ENCODE data around the gene DOCK4. TPM values are rescaled to one million over a fixed set of nuclear protein-coding genes. Genes with fewer than 3 reads are reported as not detected.

The DOCK4 gene
- total RNA-seq, 1 experiment from 2014 or later = 4.9 TPM

GRCh38 chr7:111920329-111920728, 285.9 kb downstream of the DOCK4 start:
- no peak overlapping the region for H4K8ac ChIP-seq (replicated peaks; ENCODE audit: insufficient read length, low read depth, low read length)
- H2BK20ac ChIP-seq (ENCODE audit: low read depth, low read length, poor library complexity, severe bottlenecking) = no peak overlapping the region
- no peaks in the 10 kb centered on the region for H3K9me3 ChIP-seq (ENCODE audit: control insufficient read depth, low read depth, low read length)
- Mint-ChIP-seq H3K4me3 (no peak overlapping the region), H3K9me3 (no peaks in the 10 kb centered on the region), H3K27me3 (ENCODE audit: low read depth) (no peaks in the 10 kb centered on the region), H3K36me3 (ENCODE audit: insufficient read depth in 1 of 3, low read depth in 3 of 3) (peaks cover 0 to 5% (median 0%) of the 10 kb centered on the region in 3 experiments; a peak in 2 of 7 replicates), H3K4me1 (peaks cover 2 to 3% of the 10 kb centered on the region in 2 experiments; a peak in 3 of 4 replicates), H3K27ac (no peak overlapping the region)
- no peak overlapping the region for H4K91ac ChIP-seq (ENCODE audit: insufficient read length, low read depth, low read length)
- DNase-seq = no peak
- H2BK5ac ChIP-seq (ENCODE audit: insufficient read length, low read length) = no peak overlapping the region
- no peak for TF ChIP-seq CTCF (conservative IDR thresholded peaks at IDR 0.05)
- no peak overlapping the region for H4K5ac ChIP-seq (ENCODE audit: insufficient read length, low read depth, low read length)
- H3T11ph ChIP-seq (ENCODE audit: low read length) = no peak overlapping the region
- H4K20me1 ChIP-seq (ENCODE audit: control insufficient read depth, insufficient read depth, insufficient read length) = no peaks in the 10 kb centered on the region
- no peak overlapping the region for H3K14ac ChIP-seq (ENCODE audit: insufficient read depth, low read length)
- H3K79me1 ChIP-seq (ENCODE audit: insufficient read depth, low read depth, low read length, poor library complexity, severe bottlenecking) = no peaks in the 10 kb centered on the region
- no peak overlapping the region for H3K4me2 ChIP-seq (ENCODE audit: insufficient read depth, insufficient read length, low read length)
- no peak overlapping the region for H2AFZ ChIP-seq (ENCODE audit: low read length)
- H3K56ac ChIP-seq (ENCODE audit: insufficient read length, low read depth, low read length) = no peak overlapping the region
- no peak overlapping the region for H3K18ac ChIP-seq (ENCODE audit: insufficient read length, low read depth, low read length)
- H2BK120ac ChIP-seq (ENCODE audit: low read depth, low read length, poor library complexity, severe bottlenecking) = no peak overlapping the region
- H3K27ac ChIP-seq (ENCODE audit: insufficient read length, low read depth, low read length) = no peak overlapping the region
- H3K23ac ChIP-seq (ENCODE audit: insufficient read length, low read depth, low read length) = no peak overlapping the region
- no peak overlapping the region for H2AK5ac ChIP-seq (ENCODE audit: insufficient read length, low read length)
- no peaks in the 10 kb centered on the region for H3K23me2 ChIP-seq (ENCODE audit: insufficient read length, low read depth, low read length, poor library complexity, severe bottlenecking)
- WGBS (ENCODE audit: extremely low coverage, insufficient read length, low lambda C conversion rate) = no CpG with 5 or more reads among the region's 1 CpG
- H3K27me3 ChIP-seq (ENCODE audit: insufficient read depth, low read length) = no peaks in the 10 kb centered on the region
- H3K4me1 ChIP-seq (ENCODE audit: insufficient read depth, low read length) = peaks cover 2% of the 10 kb centered on the region; the same call in 1 of the 2 replicates
- no peak overlapping the region for H3K4ac ChIP-seq (ENCODE audit: low read depth, low read length)
- H3K9ac ChIP-seq (ENCODE audit: extremely low read depth, insufficient read length, low read length) = no peak overlapping the region
- H2BK12ac ChIP-seq (ENCODE audit: insufficient read length, low read depth, low read length) = no peak overlapping the region
- no peaks in the 10 kb centered on the region for H3K79me2 ChIP-seq (ENCODE audit: insufficient read depth, low read length)
- no peak overlapping the region for H2BK15ac ChIP-seq (ENCODE audit: low read depth, low read length)
